HEK293 (cell line): Measurements from ENCODE around the gene TTC31.

ENCODE experiments used
- CTCF ChIA-PET: fragments of 350-600 bp; formaldehyde crosslinking; extraction: SDS; loops from one replicate; lab custom pipeline; 2021; ENCODE audit warnings: antibody characterized with exemption; lab: Yijun Ruan, JAX
- POLR2A ChIA-PET: fragments of 300-600 bp; formaldehyde crosslinking; extraction: SDS; loops from one replicate; lab custom pipeline; 2020; ENCODE audit warnings: antibody characterized with exemption, inconsistent platforms; lab: Yijun Ruan, JAX
- H3K27ac ChIP-seq: fragments of 200-500 bp; sonication (Bioruptor generic); 2 replicates; pipeline ENCODE4 v1.5.1; 2014; ENCODE audit warnings: low read depth, low read length, control low read depth, inconsistent platforms; ENCODE audit errors: extremely low read depth
- H3K36me3 ChIP-seq, 2 experiments: fragments of 200-500 bp in 1 of 2; sonication (Bioruptor generic) in 1 of 2; 1 replicate in 1 of 2; 2 replicates in 1 of 2; pipeline ENCODE4 v1.5.1; 2014 to 2017; ENCODE audit warnings: inconsistent platforms in 2 of 2, low read length in 2 of 2; ENCODE audit not compliant: control insufficient read depth in 2 of 2, insufficient read depth in 1 of 2
- H3K4me1 ChIP-seq: fragments of 200-500 bp; sonication (Bioruptor generic); 2 replicates; pipeline ENCODE4 v1.5.1; 2014; ENCODE audit warnings: mild to moderate bottlenecking, low read length, inconsistent platforms; ENCODE audit not compliant: control insufficient read depth, insufficient read depth
- H3K4me3 ChIP-seq: 2 replicates; pipeline ENCODE4 v1.5.1; 2011; ENCODE audit warnings: low read depth, mild to moderate bottlenecking, control low read depth, low read length, moderate library complexity
- H3K9me3 ChIP-seq: fragments of 200-500 bp; sonication (Bioruptor generic); 2 replicates; pipeline ENCODE4 v1.5.1; 2014; ENCODE audit warnings: low read depth, low read length, inconsistent platforms; ENCODE audit not compliant: control insufficient read depth, insufficient read depth
- BCL11A ChIP-seq: fragments of 450-650 bp; formaldehyde crosslinking; IDR thresholded peaks from 2 replicates; pipeline ENCODE4 v1.5.1; 2016; ENCODE audit warnings: low read depth, missing biosample characterization, missing genetic modification characterization
- ELK4 ChIP-seq: IDR thresholded peaks from 2 replicates; pipeline ENCODE4 v1.6.1; 2011; ENCODE audit warnings: mild to moderate bottlenecking, low read depth, low read length, borderline replicate concordance
- GLI4 ChIP-seq: fragments of 450-650 bp; formaldehyde crosslinking; IDR thresholded peaks from 2 replicates; pipeline ENCODE4 v1.5.1; 2016; ENCODE audit warnings: missing biosample characterization, missing genetic modification characterization
- GLIS2 ChIP-seq: fragments of 450-650 bp; formaldehyde crosslinking; IDR thresholded peaks from 2 replicates; pipeline ENCODE4 v1.5.1; 2016; ENCODE audit warnings: missing biosample characterization, missing genetic modification characterization
- HOXC10 ChIP-seq: sonication (generic); formaldehyde crosslinking; IDR thresholded peaks from 2 replicates; pipeline ENCODE4 v1.8.1; 2023; ENCODE audit warnings: mild to moderate bottlenecking, missing genetic modification reagents
- KLF8 ChIP-seq: fragments of 450-650 bp; formaldehyde crosslinking; IDR thresholded peaks from 2 replicates; pipeline ENCODE4 v1.5.1; 2016; ENCODE audit warnings: missing biosample characterization, missing genetic modification characterization
- REST ChIP-seq: fragments of 450-650 bp; formaldehyde crosslinking; IDR thresholded peaks from 2 replicates; pipeline ENCODE4 v1.5.1; 2016; ENCODE audit warnings: missing biosample characterization, missing genetic modification characterization
- SALL2 ChIP-seq: fragments of 450-650 bp; formaldehyde crosslinking; IDR thresholded peaks from 2 replicates; pipeline ENCODE4 v1.5.0; 2017; ENCODE audit warnings: missing biosample characterization, mild to moderate bottlenecking, missing genetic modification characterization, borderline replicate concordance
- SCRT1 ChIP-seq: fragments of 450-650 bp; formaldehyde crosslinking; IDR thresholded peaks from 2 replicates; pipeline ENCODE4 v1.5.1; 2016; ENCODE audit warnings: missing biosample characterization, missing genetic modification characterization, borderline replicate concordance
- SCRT2 ChIP-seq: fragments of 450-650 bp; formaldehyde crosslinking; IDR thresholded peaks from 2 replicates; pipeline ENCODE4 v1.5.1; 2016; ENCODE audit warnings: missing biosample characterization, missing genetic modification characterization
- YY2 ChIP-seq: fragments of 450-650 bp; formaldehyde crosslinking; IDR thresholded peaks from 2 replicates; pipeline ENCODE4 v1.5.1; 2016; ENCODE audit warnings: missing biosample characterization, missing genetic modification characterization
- ZBTB7A ChIP-seq: fragments of 450-650 bp; formaldehyde crosslinking; IDR thresholded peaks from 2 replicates; pipeline ENCODE4 v1.5.1; 2016; ENCODE audit warnings: low read depth, missing biosample characterization, missing genetic modification characterization
- ZNF10 ChIP-seq: fragments of 450-650 bp; formaldehyde crosslinking; IDR thresholded peaks from 2 replicates; pipeline ENCODE4 v1.5.1; 2017; ENCODE audit warnings: missing biosample characterization, missing genetic modification characterization
- ZNF184 ChIP-seq: fragments of 450-650 bp; IDR thresholded peaks from 2 replicates; pipeline ENCODE4 v1.5.1; 2018; ENCODE audit warnings: missing biosample characterization, mild to moderate bottlenecking, missing genetic modification characterization
- ZNF2 ChIP-seq: fragments of 450-650 bp; formaldehyde crosslinking; IDR thresholded peaks from 2 replicates; pipeline ENCODE4 v1.5.1; 2016; ENCODE audit warnings: missing biosample characterization, missing genetic modification characterization
- ZNF335 ChIP-seq: fragments of 450-650 bp; formaldehyde crosslinking; conservative IDR thresholded peaks from 2 replicates; pipeline ENCODE4 v1.5.1; 2016; ENCODE audit warnings: missing biosample characterization, missing genetic modification characterization
- ZNF394 ChIP-seq: fragments of 450-650 bp; formaldehyde crosslinking; IDR thresholded peaks from 2 replicates; pipeline ENCODE4 v1.5.1; 2016; ENCODE audit warnings: missing biosample characterization, missing genetic modification characterization, mild to moderate bottlenecking, moderate library complexity, borderline replicate concordance
- ZNF449 ChIP-seq: fragments of 450-650 bp; formaldehyde crosslinking; IDR thresholded peaks from 2 replicates; pipeline ENCODE4 v1.5.1; 2017; ENCODE audit warnings: missing biosample characterization, mild to moderate bottlenecking, missing genetic modification characterization, moderate library complexity
- ZNF473 ChIP-seq: fragments of 450-650 bp; formaldehyde crosslinking; IDR thresholded peaks from 2 replicates; pipeline ENCODE4 v1.5.1; 2017; ENCODE audit warnings: missing biosample characterization, missing genetic modification characterization
- ZNF514 ChIP-seq: fragments of 450-650 bp; formaldehyde crosslinking; IDR thresholded peaks from 2 replicates; pipeline ENCODE4 v1.5.1; 2016; ENCODE audit warnings: missing biosample characterization, missing genetic modification characterization
- ZNF629 ChIP-seq: fragments of 450-650 bp; formaldehyde crosslinking; IDR thresholded peaks from 2 replicates; pipeline ENCODE4 v1.5.1; 2017; ENCODE audit warnings: missing biosample characterization, missing genetic modification characterization
- ZNF664 ChIP-seq: fragments of 450-650 bp; formaldehyde crosslinking; IDR thresholded peaks from 2 replicates; pipeline ENCODE4 v1.5.1; 2016; ENCODE audit warnings: missing biosample characterization, missing genetic modification characterization
- ZNF677 ChIP-seq: fragments of 450-650 bp; IDR thresholded peaks from 2 replicates; pipeline ENCODE4 v1.5.0; 2018; ENCODE audit warnings: missing biosample characterization, mild to moderate bottlenecking, missing genetic modification characterization, moderate library complexity
- ZSCAN30 ChIP-seq: fragments of 450-650 bp; IDR thresholded peaks from 2 replicates; pipeline ENCODE4 v1.5.1; 2018; ENCODE audit warnings: missing biosample characterization, mild to moderate bottlenecking, missing genetic modification characterization, moderate library complexity

TTC31 gene

GRCh38 chr2:74527741-74528140, 44.9 kb downstream of the TTC31 start:
- no peaks in the 10 kb centered on the region for H3K9me3 ChIP-seq

GRCh38 chr2:74528600-74529356, 45.9 kb downstream of the TTC31 start:
- POLR2A ChIA-PET, result interaction anchor here (0.6 to 2.4 kb wide), 12 partner anchors 8 to 77 kb away, joined by 3 to 18 read pairs (median 7); partner anchors contain the start of genes CCDC142, MRPL53, PCGF1 and TTC31
- TF ChIP-seq SCRT1 (tag by site-specific recombination) (peak; percentile 46; the same call in 1 of the 2 replicates), GLIS2 (0 out of 2 replicates have a peak, but pooled peaks have one; percentile 18), HOXC10 (0 out of 2 replicates have a peak, but pooled peaks have one; percentile 31), ZBTB7A (tag by site-specific recombination) (0 out of 2 replicates have a peak, but pooled peaks have one; percentile 20), ZNF514 (tag by site-specific recombination) (no peak), SCRT2 (tag by site-specific recombination) (peak; percentile 95), ZNF629 (tag by site-specific recombination) (no peak), ZNF10 (no peak), ELK4 (no peak)
- TF ChIP-seq, all 188 proteins: peak for 5
- H3K9me3 ChIP-seq, result no peaks in the 10 kb centered on the region
- no peaks in the 10 kb centered on the region; the same call in 1 of the 2 replicates for H3K4me1 ChIP-seq
- H3K36me3 ChIP-seq, result peaks cover 7 to 66% of the 10 kb centered on the region in 2 experiments; a peak in 1 of 3 replicates
- peak overlapping the region; percentile 57 for H3K4me3 ChIP-seq
- peak overlapping the region; percentile 72 for H3K27ac ChIP-seq
- CTCF ChIA-PET, result interaction anchor here (0.6 to 1.5 kb wide), 7 partner anchors 9 to 60 kb away, joined by 3 to 11 read pairs (median 3); partner anchors contain the start of genes CCDC142 and TTC31

More at GRCh38 chr2:74527741-74528140, 44.9 kb downstream of the TTC31 start:
- no peaks in the 10 kb centered on the region; the same call in 1 of the 2 replicates for H3K4me1 ChIP-seq
- CTCF ChIA-PET, result no interaction called here
- TF ChIP-seq BCL11A (no peak), GLI4 (tag by site-specific recombination) (no peak), ZNF335 (tag by site-specific recombination) (no peak), SCRT2 (tag by site-specific recombination) (peak; percentile 78), ZBTB7A (tag by site-specific recombination) (no peak), ZSCAN30 (no peak), ZNF2 (tag by site-specific recombination) (no peak), ZNF449 (tag by site-specific recombination) (no peak), YY2 (tag by site-specific recombination) (no peak), ZNF677 (tag by site-specific recombination) (no peak), KLF8 (tag by site-specific recombination) (no peak), SALL2 (no peak), ZNF394 (no peak), ZNF473 (tag by site-specific recombination) (no peak), REST (no peak), ZNF184 (tag by site-specific recombination) (no peak), ZNF664 (tag by site-specific recombination) (no peak), SCRT1 (tag by site-specific recombination) (peak; percentile 31; the same call in 1 of the 2 replicates)
- TF ChIP-seq, all 188 proteins: peak for 2
- no peak overlapping the region for H3K4me3 ChIP-seq
- POLR2A ChIA-PET, result interaction anchor here (1.9 to 2.5 kb wide), 2 partner anchors 21 to 24 kb away, joined by 5 to 12 read pairs; no protein-coding TSS in a partner anchor
- H3K27ac ChIP-seq, result no peak overlapping the region
- H3K36me3 ChIP-seq, result peaks cover 7 to 56% of the 10 kb centered on the region in 2 experiments; a peak in 1 of 3 replicates
